Activated naive CD8-positive, alpha-beta T cell treated with anti-CD3 and anti-CD28 coated beads, Interleukin-2, amount 10 ng/mL, durations not matched to agents 7 days and 5 days (primary cell): ENCODE data around the gene ORC2. TPM values are rescaled to one million over a fixed set of nuclear protein-coding genes. Genes with fewer than 3 reads are reported as not detected.
"Not testable (repeated sequence)": the region's sequence is repeated elsewhere in the genome, so short reads cannot be mapped to it uniquely, and the experiment has no call there.

Experiments
- ATAC-seq: fragments of 150-1000 bp; cut with Tn5 transposase; one replicate; pipeline ENCODE4 v1.10.0; 2021; ENCODE audit warnings: low read depth, moderate library complexity
- POLR2A ChIA-PET: fragments of 350-600 bp; sonication (Branson Sonifier 250); formaldehyde crosslinking; loops from one replicate; lab custom pipeline; 2021; ENCODE audit warnings: antibody characterized with exemption; lab: Charles Lee
- DNase-seq: peaks from one replicate; pipeline ENCODE4 v3.0.0; 2021
- H3K27ac Mint-ChIP-seq: one replicate; pipeline ENCODE4 v1.8.0; 2022; ENCODE audit warnings: mild to moderate bottlenecking, mixed read lengths
- H3K27me3 Mint-ChIP-seq: one replicate; pipeline ENCODE4 v1.8.0; 2022; ENCODE audit warnings: mild to moderate bottlenecking, moderate library complexity, mixed read lengths
- H3K36me3 Mint-ChIP-seq: one replicate; pipeline ENCODE4 v1.8.0; 2021; ENCODE audit warnings: mild to moderate bottlenecking, mixed read lengths
- H3K4me1 Mint-ChIP-seq: one replicate; pipeline ENCODE4 v1.8.0; 2021; ENCODE audit warnings: mixed read lengths
- H3K4me3 Mint-ChIP-seq: one replicate; pipeline ENCODE4 v1.8.0; 2022; ENCODE audit warnings: mild to moderate bottlenecking, moderate library complexity, mixed read lengths
- H3K9me3 Mint-ChIP-seq: one replicate; pipeline ENCODE4 v1.8.0; 2021; ENCODE audit warnings: mixed read lengths
- total RNA-seq, 2 experiments: library from RNA; stranded (reverse); gene quantifications; one replicate each; pipeline ENCODE4 v1.2.3, GENCODE V29; 2021

ORC2 gene
- 10 to 100 TPM; 52.0 to 55.0 TPM for total RNA-seq

DNA sequence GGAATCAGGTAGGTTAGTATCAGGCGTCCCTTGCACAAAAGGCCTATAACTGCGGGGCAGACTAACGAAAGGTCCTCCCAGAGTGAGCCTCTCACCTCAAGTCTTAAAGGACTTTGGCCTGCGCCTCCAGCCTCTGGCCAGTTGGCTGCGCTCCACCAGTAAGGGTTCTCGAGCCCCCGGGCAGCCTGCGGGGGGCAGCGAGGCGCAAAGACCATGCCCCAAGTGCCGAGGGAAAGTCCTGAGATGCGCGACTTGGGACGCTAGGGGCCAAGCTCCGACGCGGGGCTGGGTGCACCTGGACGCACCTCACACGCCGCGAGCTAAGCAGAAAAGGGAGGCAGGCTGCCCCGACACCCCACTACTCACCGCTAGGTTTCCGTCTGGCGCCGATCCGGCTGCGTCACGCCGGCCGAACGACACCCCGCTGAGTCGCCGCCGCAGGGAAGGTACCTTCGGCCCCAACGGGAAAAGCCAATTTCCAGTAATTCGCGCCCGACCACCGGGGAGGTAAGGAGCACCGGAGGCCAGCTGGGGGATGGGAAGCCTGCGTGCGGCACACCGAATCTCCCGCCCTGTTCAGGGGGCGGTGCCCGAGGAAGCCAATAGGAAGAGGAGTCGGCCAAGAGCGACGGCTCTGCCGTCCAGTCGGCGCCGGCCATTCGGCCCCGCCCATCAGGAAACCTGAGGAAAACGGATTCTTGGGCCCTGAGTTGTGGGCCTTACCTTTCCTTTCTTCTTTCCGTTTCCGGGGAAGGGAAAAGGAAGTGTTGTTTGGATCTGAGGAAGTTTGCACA lies at the start of gene ORC2:
Gene ORC2, minus strand, starts transcription at position 537 of the 794 bp plus-strand sequence. CDS start 5,537 bp downstream, outside the sequence.
- Mint-ChIP-seq H3K36me3 (peaks cover 5% of the 10 kb centered on the region), H3K4me1 (peaks cover 43% of the 10 kb centered on the region), H3K9me3 (no peaks in the 10 kb centered on the region), H3K27me3 (no peaks in the 10 kb centered on the region), H3K4me3 (peak within 1 kb of the TSS; percentile 96), H3K27ac (peak within 1 kb of the TSS; percentile 97)
- DNase-seq (peak; percentile 96), ATAC-seq (peak; percentile 93)
- POLR2A ChIA-PET, result interaction anchor here (0.6 to 2.4 kb wide), 17 partner anchors 11 to 270 kb away, joined by 3 to 17 read pairs (median 3); partner anchors contain the start of genes CFLAR, CLK1 and NIF3L1

DNA sequence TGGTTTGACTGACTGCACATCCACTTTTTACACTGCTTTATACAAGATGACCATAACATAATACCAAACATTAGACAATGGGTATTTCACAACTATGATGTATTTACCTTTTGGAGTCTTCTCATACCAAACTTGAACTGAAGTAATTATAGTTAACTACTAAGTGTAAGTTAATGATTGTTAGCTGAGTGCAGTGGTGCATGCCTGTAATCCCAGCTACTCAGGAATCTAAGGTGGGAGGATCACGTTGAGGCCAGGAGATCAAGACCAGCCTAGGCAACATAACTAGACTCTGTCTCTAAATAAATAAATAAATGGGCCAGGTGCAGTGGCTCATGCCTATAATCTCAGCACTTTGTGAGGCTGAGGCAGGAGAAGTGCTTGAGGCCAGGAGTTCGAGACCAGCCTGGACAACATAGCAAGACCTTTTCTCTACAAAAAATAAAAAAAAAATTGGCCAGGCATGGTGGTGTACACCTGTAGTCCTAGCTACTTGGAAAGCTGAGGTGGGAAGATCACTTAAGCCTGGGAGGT lies 44.9 kb upstream of the ORC2 start:
- Mint-ChIP-seq H3K27me3 (no peaks in the 10 kb centered on the region), H3K9me3 (no peaks in the 10 kb centered on the region), H3K36me3 (peaks cover 11% of the 10 kb centered on the region), H3K4me3 (no peak overlapping the region), H3K27ac (no peak overlapping the region), H3K4me1 (no peaks in the 10 kb centered on the region)
- POLR2A ChIA-PET, result interaction anchor here (1.5 kb wide), 1 partner anchor 119 kb away, joined by 3 read pairs; the partner anchor contains the start of genes NIF3L1 and PPIL3
- no peak for DNase-seq
- ATAC-seq, result no peak

DNA sequence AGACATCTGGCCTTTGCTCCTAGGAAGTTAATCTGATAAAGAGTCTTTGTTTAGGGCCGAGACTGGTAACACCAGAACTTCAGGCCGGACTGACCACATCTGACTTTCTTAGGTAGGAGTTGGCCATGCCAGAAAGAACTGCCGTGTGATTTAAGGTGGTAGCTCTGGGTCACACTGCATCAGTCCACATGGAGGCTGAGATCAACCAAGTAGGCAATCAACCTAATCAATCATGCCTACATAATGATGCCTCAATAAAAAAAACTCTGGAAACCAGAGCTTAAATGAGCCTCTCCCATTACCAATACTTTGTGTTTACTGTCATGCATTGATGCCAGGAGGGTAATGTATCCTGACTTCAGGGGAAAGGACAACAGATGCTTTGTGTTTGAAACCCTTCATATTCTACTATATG lies 44.1 kb upstream of the ORC2 start:
- DNase-seq, result no peak
- no peaks in the 10 kb centered on the region for H3K9me3 Mint-ChIP-seq
- ATAC-seq, result no peak
- H3K4me1 Mint-ChIP-seq, result no peaks in the 10 kb centered on the region
- no peak overlapping the region for H3K27ac Mint-ChIP-seq
- H3K27me3 Mint-ChIP-seq, result no peaks in the 10 kb centered on the region
- POLR2A ChIA-PET, result no interaction called here
- peaks cover 11% of the 10 kb centered on the region for H3K36me3 Mint-ChIP-seq
- H3K4me3 Mint-ChIP-seq, result no peak overlapping the region

DNA sequence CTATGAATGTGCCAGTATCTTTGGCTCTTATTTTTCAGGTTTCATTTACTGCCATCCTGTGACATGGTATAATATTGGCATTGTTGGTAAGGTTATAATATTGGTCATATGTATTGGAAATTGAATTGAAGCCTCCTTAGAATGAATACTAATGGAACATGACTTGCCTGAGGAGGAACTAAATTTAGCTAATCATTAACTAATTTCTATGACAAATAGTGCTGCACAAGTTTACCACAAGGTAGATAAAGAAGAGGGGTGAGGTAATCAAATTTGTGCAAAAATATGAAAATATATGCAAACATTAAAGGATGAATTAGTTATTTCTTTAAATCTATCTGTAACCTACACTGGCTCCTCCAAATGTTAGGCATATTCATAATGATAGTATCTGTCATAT lies 43.2 kb upstream of the ORC2 start:
- POLR2A ChIA-PET, result no interaction called here

DNA sequence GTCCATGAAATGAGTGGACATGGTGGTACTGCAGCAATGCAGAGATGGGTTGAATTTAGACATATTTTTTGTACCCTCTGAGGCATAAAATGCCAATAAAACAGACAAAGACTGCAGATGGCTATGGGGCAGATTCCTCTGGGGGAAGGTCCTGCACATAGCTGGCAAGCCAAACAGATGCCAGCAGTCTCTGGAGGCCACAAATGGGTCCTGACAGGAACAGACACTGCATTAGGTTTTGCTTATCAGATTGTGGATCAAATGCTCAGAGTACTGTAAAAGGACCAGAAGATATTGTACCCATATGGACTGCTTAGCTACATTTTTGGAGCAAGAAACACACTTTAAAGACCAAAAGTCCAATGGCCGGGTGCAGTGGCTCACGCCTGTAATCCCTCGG lies 40.9 kb upstream of the ORC2 start:
- Mint-ChIP-seq H3K27ac (no peak overlapping the region), H3K36me3 (peaks cover 11% of the 10 kb centered on the region)
- POLR2A ChIA-PET, result interaction anchor here (0.7 kb wide), 2 partner anchors 9 to 111 kb away, joined by 3 to 6 read pairs; no protein-coding TSS in a partner anchor

More for the DNA sequence above, 43.2 kb upstream of the ORC2 start:
- H3K4me1 Mint-ChIP-seq, result no peaks in the 10 kb centered on the region
- ATAC-seq (no peak), DNase-seq (no peak)
- H3K36me3 Mint-ChIP-seq, result peaks cover 11% of the 10 kb centered on the region
- no peak overlapping the region for H3K27ac Mint-ChIP-seq
- no peaks in the 10 kb centered on the region for H3K9me3 Mint-ChIP-seq
- no peaks in the 10 kb centered on the region for H3K27me3 Mint-ChIP-seq
- no peak overlapping the region for H3K4me3 Mint-ChIP-seq

DNA sequence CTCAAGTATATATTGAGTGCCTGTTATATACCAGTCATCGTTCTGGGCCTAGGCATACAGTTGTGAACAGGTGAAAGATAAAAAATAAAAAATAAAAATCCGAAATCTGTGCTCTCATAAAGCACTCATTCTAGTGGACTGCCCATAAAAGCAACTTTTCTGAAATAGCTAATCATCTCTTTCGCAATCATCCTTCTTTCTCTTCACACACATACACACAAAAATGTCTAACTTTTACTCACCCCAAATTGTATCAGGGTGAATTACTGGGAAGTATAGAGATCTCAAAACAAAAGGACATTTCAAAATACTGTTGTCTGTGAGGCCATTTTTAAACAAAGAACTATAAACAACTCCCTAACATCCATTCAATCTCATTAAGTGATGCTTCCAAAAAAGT lies 29.6 kb upstream of the ORC2 start:
- no peaks in the 10 kb centered on the region for H3K27me3 Mint-ChIP-seq
- DNase-seq (no peak), ATAC-seq (no peak)
- no peak overlapping the region for H3K27ac Mint-ChIP-seq
- peaks cover 29% of the 10 kb centered on the region for H3K36me3 Mint-ChIP-seq
- no peaks in the 10 kb centered on the region for H3K4me1 Mint-ChIP-seq
- H3K4me3 Mint-ChIP-seq, result no peak overlapping the region
- no peaks in the 10 kb centered on the region for H3K9me3 Mint-ChIP-seq
- POLR2A ChIA-PET, result no interaction called here

More for the DNA sequence above, 40.9 kb upstream of the ORC2 start:
- no peak for DNase-seq
- Mint-ChIP-seq H3K4me3 (no peak overlapping the region), H3K9me3 (no peaks in the 10 kb centered on the region), H3K27me3 (no peaks in the 10 kb centered on the region), H3K4me1 (peaks cover 2% of the 10 kb centered on the region)
- no peak for ATAC-seq

DNA sequence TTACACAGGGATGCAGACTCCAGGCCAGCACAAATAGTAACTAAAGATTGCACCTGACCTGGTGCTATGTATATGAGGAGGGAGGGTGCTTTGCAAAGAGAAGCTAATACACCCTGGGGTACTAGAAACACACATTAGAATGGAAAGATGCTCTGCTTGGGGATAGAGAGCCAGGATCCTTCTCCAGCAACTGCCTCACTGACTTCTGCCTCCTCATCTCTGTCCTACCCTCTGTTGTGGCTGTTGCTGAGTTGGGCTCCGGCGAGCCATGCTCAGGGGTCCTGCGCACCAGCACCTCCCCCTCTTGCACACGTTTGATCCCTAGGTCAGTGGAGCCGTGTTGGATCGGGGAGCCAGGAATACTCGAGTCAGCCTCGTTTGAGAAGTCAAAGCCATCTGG lies 23.7 kb upstream of the ORC2 start:
- H3K27me3 Mint-ChIP-seq, result no peaks in the 10 kb centered on the region
- H3K4me1 Mint-ChIP-seq, result no peaks in the 10 kb centered on the region
- peaks cover 21% of the 10 kb centered on the region for H3K36me3 Mint-ChIP-seq
- no peak overlapping the region for H3K4me3 Mint-ChIP-seq
- POLR2A ChIA-PET, result no interaction called here
- no peak for ATAC-seq
- no peak overlapping the region for H3K27ac Mint-ChIP-seq
- DNase-seq, result no peak
- H3K9me3 Mint-ChIP-seq, result no peaks in the 10 kb centered on the region

DNA sequence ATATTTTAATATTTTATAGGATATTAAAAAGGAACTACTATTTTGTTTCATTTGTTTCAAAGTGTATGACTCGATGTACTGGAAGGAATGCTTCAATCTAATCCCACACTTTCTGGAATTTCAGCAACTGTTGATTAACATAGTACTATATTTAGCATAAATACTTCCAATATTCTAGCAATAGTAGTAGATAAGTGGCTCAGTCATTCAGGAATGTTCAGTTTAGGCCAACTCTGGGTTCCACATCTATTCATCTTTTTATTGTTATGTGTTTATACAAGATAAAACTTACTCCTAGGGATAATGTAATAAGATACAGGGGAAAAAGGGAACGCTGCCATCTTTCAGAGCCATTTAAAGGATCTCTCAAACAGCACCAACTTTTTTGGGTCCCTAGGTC lies 22.3 kb upstream of the ORC2 start:
- no peak overlapping the region for H3K27ac Mint-ChIP-seq
- peaks cover under 1% of the 10 kb centered on the region for H3K4me1 Mint-ChIP-seq
- H3K9me3 Mint-ChIP-seq, result no peaks in the 10 kb centered on the region
- no peak overlapping the region for H3K4me3 Mint-ChIP-seq
- ATAC-seq (no peak), DNase-seq (no peak)
- peaks cover 18% of the 10 kb centered on the region for H3K36me3 Mint-ChIP-seq
- POLR2A ChIA-PET, result no interaction called here
- H3K27me3 Mint-ChIP-seq, result no peaks in the 10 kb centered on the region

DNA sequence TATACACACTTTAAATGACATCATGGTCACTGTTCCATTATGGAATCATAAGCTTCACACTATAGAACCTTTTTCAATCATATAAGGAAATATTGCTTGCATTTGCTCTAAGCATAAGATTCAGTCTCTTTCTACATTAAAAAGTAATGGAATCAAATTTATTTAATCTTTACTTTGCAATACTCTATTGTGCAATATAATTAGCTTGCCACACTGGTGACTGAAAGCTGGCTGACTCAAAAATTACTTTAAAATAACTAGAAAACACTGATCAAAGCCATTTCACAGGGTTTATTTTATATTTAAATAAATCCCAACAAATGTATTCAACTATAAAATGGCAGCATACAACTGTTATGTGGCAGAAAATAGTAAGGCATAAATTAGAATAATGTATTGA lies 13.2 kb upstream of the ORC2 start:
- DNase-seq (no peak), ATAC-seq (no peak)
- H3K36me3 Mint-ChIP-seq, result peaks cover 13% of the 10 kb centered on the region
- H3K4me3 Mint-ChIP-seq, result no peak overlapping the region
- POLR2A ChIA-PET, result no interaction called here
- peaks cover 2% of the 10 kb centered on the region for H3K4me1 Mint-ChIP-seq
- no peak overlapping the region for H3K27ac Mint-ChIP-seq
- no peaks in the 10 kb centered on the region for H3K9me3 Mint-ChIP-seq
- no peaks in the 10 kb centered on the region for H3K27me3 Mint-ChIP-seq

DNA sequence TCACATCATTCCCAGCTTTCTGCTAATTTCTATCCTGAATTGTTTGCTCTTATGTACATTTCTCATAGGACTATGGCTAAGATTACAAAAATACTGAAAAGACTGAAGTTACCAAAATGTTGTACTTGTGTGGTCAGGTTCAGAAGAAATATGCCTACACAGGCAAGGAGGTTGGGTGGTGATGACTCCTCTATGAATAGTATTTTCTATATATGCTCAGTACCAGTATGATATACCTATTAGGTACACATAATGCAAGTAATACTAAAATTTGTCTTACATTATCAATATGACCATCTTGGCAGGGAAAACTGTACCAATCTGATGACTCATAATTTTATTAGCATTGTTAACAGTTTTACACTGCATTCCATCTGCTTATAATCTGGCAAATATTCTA lies 12.2 kb upstream of the ORC2 start:
- Mint-ChIP-seq H3K9me3 (no peaks in the 10 kb centered on the region), H3K27me3 (no peaks in the 10 kb centered on the region), H3K36me3 (peaks cover 9% of the 10 kb centered on the region), H3K27ac (no peak overlapping the region), H3K4me3 (no peak overlapping the region), H3K4me1 (no peaks in the 10 kb centered on the region)
- no peak for DNase-seq
- POLR2A ChIA-PET, result no interaction called here
- ATAC-seq, result no peak

DNA sequence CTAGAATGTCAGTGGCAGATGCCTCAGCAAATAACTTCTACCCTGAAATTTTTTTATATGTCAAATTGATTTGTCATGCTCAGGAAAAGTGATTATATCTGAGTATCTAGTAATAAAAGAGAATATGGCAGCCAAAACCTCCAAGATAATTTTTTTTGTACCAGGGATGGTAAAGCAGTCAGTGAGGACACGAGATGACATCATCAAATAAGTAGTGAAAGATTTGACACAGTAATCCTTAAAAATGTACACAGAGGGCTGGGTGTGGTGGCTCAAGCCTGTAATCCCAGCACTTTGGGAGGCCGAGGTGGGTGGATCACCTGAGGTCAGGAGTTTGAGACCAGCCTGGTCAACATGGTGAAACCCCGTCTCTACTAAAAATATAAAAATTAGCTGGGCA lies 6.6 kb upstream of the ORC2 start:
- H3K27me3 Mint-ChIP-seq, H3K36me3 Mint-ChIP-seq, H3K4me3 Mint-ChIP-seq, H3K27ac Mint-ChIP-seq, POLR2A ChIA-PET, DNase-seq, ATAC-seq, H3K9me3 Mint-ChIP-seq: not testable (repeated sequence)
- peaks cover 25% of the 10 kb centered on the region for H3K4me1 Mint-ChIP-seq

DNA sequence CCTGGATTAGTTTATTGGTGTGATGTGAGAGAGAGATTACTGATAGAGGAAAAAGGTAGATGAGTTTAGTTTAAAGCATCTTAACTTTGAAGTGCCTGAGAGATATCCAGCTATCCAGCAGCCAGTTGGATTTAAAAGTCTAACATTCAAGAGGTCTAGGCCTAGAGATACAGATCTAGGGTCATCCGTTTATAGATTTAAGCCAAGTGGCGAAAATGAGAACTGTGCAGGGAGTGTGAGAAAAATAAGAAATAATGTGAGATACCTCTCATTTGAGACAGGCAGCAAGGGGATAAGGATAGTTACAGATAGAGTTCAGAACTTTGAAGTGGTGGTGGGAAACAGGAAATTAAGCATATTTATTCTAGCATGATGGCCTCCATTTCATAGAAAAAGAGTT lies 5.3 kb upstream of the ORC2 start:
- Mint-ChIP-seq H3K27me3 (no peaks in the 10 kb centered on the region), H3K9me3 (no peaks in the 10 kb centered on the region), H3K36me3 (peaks cover 5% of the 10 kb centered on the region), H3K4me3 (peak overlapping the region; percentile 5), H3K27ac (peak overlapping the region; percentile 58), H3K4me1 (peaks cover 34% of the 10 kb centered on the region)
- ATAC-seq (peak; percentile 23), DNase-seq (no peak)
- POLR2A ChIA-PET, result no interaction called here

DNA sequence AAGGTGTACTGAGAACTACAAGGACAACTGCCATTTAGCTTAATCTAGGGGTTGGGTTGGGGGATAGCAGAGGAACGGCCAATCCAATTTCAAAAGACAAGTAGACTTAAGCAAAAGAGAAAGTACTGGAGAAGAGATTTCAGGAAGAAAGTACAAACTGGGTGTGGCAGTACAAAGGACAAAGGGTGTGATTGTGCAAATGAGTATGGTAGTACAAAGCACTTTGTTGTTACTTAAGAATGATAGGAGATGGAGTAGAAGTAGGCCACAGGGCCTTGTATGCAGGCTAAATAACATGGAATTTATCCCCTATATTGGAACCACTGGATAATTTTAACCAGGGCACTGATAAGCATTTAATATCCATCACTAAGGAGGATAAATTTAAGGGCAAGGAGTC lies 4.7 kb upstream of the ORC2 start:
- POLR2A ChIA-PET, result no interaction called here

DNA sequence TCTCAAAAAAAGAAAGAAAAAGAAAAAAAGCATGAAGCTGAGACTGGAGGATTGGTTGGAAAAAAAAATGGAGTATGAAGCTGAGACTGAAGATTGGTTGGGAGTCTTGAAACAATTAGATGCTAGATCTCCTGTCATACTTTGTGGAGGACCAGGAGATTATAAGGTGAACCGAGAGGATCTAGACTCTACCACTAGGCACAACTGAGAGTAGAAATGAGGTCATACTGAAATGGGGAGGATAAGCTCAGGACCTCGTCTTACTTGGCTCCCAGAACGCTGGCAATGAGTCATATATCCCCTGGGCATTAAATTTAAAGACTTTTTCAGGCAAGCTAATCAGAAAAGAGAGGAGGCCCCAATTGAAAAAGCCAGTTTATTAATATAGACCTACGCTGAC lies 3.3 kb upstream of the ORC2 start:
- Mint-ChIP-seq H3K4me1 (peaks cover 42% of the 10 kb centered on the region), H3K27me3 (no peaks in the 10 kb centered on the region), H3K36me3 (peaks cover 5% of the 10 kb centered on the region), H3K9me3 (no peaks in the 10 kb centered on the region), H3K4me3 (no peak overlapping the region), H3K27ac (no peak overlapping the region)
- POLR2A ChIA-PET, result interaction anchor here (1.0 kb wide), 1 partner anchor 12 kb away, joined by 3 read pairs; no protein-coding TSS in a partner anchor
- no peak for ATAC-seq
- no peak for DNase-seq

More for the DNA sequence above, 4.7 kb upstream of the ORC2 start:
- peaks cover 34% of the 10 kb centered on the region for H3K4me1 Mint-ChIP-seq
- H3K27me3 Mint-ChIP-seq, result no peaks in the 10 kb centered on the region
- H3K4me3 Mint-ChIP-seq, result no peak overlapping the region
- peak overlapping the region; percentile 58 for H3K27ac Mint-ChIP-seq
- ATAC-seq, result no peak
- H3K36me3 Mint-ChIP-seq, result peaks cover 5% of the 10 kb centered on the region
- DNase-seq, result no peak
- no peaks in the 10 kb centered on the region for H3K9me3 Mint-ChIP-seq
